Measurements from ENCODE around the gene ARHGEF7.
A peak's percentile ranks its signal among the peaks of the same experiment; 100 is the strongest.

Gene ARHGEF7

DNA sequence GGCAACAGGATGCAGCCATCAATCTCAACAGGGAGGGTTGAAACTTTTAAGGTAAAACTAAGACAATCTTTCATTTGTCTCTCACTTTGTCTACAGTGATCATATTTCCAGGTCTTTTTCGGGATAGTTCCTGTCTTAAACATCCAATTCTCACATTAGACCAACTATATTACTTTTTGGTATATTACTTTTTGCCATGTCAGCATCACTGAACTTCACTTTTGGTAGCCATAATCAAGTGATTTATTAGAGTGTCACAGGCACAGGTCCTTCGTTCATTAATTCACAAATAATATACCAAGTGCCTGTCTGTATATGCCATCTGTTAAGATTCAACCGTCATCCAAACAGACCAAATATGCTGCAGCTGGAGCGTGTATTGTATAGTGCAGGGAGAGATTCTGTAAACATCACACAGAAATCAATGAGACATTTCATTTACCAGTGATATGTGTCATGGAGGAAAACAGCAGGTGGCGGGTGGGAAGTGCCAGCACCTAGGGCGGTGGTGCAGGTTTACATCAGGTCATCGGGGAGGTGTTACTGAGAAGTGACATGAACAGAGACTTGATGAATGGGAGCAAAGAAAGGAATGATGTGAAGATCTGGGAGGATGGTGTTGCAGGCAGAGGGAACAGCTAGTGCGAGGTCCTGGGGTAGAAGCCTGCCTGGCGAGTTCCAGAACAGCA is 24.9 kb downstream of the ARHGEF7 start:
- no peak for DNase-seq (ENCODE audit: low read depth in 2 of 2)

DNA sequence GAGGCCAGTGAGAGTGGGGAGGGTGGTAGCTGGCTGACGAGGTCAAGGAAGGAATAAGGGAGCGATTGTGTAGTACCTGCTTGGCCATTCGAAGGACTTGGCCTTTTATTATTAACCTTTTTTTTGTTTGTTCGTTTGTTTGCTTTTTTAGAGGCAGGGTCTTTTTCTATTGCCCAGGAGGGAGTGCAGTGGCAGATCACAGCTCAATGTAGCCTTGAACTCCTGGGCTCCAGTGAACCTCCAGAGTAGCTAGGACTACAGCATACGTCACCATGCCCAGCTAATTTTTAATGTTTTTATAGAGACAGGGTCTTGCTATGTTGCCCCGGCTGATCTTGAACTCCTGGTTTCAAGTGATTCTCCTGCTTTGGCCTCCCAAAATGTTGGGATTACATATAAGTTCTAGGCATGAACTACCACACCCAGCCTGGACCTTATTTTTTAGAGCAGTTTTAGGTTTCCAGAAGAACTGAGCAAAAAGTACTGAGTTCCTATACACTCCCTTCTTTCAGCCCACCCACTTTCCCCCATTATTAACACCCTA is 25.5 kb downstream of the ARHGEF7 start:
- no peak for DNase-seq (ENCODE audit: low read depth in 2 of 2)

DNA sequence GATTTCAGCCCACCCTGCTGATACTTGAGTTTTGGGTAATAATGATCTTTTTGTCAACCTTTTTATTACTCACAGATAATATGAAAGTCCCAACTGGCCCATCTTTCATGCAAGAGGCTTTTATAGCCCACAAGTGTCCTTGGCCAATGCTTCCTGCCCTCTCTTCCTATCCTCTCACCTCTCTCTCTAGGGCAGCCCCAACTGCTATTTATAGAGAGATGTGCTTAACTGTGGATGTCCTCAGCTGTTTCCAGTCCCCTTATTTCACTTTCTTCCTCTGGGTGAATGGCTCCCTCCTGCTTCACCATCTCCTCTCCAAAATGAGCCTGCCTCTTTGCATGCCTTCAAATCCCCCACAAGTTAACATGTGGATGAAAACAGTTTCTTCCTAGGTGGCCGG is 27.4 kb downstream of the ARHGEF7 start:
- no peak for DNase-seq (ENCODE audit: low read depth in 2 of 2)

DNA sequence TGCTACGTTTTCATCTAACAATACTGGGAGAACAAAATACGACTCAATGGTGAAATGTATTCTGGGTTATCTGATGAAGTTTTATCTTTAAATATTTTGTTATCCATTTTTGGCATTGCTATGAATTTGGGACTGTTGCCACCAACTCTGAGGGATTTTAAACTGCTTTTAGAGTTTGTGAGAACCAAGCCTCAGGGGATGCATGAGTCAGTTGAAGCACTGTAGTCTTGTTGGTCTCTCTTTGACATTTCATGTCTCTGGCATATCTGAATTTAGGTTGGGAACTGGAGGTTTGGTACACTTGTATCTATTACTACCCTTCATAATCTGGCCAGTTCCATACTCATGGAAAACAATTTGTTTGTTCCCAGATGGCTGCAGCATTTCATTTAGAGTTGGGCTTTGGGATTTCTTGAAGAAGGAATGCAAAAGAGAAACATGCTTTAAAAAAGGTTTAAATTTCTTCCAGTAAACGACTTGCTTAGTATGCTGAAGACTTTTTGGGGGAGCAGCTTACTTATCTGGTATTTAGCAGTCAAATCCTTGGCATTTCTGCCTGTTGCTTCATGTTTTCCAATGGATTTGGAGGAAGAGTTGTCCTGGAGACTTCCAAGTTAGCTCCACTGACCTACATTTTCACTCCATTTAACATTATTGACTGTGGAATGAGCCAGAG is 28.9 kb downstream of the ARHGEF7 start:
- no peak for DNase-seq (ENCODE audit: low read depth in 2 of 2)

DNA sequence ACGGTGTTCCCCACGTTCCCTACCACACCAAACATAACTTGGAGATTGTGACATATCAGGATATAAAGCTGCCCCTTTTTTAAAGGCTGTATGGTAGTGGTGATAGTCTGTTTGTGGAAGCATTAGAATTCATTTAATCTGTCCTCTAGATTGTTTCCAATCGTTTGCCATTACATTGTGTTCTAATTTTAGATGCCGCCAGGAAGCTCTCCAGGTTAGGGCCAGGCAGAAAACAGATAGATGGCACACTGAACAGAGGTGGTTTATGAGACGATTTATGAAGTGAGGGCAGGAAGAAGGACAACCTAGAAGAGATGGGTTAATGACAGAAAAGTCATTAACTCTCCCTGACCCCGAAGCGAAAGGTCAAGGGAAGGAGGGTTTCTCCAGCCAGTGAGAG is 30.0 kb downstream of the ARHGEF7 start:
- no peak for DNase-seq (ENCODE audit: low read depth in 2 of 2)

DNA sequence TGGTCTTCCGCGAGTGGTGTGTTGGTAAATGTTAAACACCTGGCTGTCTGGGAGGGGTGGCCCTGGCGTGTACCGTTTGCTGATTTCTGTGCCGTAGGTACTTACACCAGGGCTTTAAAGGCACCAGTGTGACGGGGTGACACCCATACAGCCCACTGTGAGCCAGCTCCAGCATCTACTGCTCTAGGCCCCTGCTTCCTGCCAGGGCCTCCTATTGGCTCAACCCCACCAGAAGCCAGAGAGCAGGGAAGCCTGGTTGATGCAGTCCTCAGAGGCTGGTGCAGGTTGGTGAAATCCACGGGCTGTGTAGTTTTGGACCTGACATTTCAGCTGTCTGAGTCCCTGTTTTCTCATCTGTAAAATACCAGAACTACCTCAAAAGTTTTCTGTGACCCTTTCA is 30.4 kb downstream of the ARHGEF7 start:
- DNase-seq (ENCODE audit: low read depth in 2 of 2) = no peak

DNA sequence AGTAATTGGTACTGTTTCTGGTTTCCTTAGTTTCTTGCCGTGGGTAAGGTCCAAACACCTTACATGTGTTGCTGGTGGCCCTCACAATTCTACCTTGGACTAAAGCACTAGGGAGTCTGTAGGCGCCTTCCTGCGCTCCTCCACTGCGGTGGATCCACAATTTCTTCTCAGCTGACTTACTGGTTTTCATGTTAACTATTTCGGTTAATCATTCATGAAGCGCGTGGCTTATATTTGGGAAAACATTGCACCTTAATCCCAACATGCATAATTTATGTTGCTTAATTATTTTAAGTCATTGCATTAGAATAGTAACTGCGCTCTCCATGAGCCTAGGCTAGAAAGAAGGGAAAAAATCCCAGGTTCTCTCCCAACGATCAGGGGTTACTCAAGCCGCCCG is 37.7 kb downstream of the ARHGEF7 start:
- no peak for DNase-seq (ENCODE audit: low read depth in 2 of 2)

DNA sequence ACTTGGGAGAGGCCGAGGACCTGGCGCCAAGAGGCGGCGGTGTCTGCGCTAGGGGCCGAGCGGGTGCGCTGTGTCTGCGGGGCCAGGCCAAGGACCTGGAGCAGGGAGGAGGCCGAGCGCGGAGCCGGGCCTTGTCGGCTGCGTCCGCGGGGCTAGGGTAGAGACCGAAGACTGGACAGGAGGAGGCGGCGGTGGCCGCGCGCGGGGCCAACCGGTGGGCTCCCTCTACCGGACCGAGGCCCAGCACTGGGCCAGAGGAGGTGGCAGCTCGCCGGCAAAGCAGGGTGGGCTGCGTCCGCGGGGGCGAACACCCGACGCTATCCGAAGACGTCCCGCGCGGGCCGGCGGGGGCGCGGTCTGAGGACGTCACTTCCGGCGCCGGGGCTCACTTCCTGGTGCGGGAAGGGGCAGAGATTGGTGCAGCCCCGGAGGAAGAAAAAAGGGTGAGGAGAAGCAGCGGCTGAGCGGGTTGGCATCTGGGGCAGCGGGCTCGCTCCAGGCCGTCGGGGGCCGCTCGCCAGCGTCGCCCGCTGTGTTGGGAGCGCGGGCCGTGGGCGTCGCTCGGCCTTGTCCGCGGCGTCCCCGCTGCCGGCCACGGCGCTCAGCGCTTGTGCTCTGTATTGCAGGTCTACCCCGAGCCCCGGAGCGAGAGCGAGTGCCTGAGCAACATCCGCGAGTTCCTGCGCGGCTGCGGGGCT is 38.3 kb downstream of the ARHGEF7 start:
- DNase-seq (ENCODE audit: low read depth in 2 of 2) = peak; percentile 78

DNA sequence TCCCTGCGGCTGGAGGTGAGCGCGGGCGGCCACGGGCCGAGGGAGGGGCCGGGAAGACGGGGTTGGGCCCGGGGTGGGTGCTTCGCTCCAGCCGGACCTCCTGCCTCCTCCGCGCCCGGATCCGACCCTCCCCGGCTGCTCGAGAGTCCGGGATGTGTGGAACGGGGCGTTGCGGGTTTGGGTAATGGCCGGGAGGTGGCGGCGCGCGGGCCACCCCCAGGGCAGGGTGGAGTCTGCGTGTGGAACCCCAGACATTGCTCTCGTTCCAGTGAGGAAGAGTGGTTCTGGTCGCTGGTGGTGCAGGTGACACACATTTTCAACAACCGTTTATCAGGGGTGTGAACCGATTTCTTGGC is 38.8 kb downstream of the ARHGEF7 start:
- DNase-seq (ENCODE audit: low read depth in 2 of 2) = no peak

DNA sequence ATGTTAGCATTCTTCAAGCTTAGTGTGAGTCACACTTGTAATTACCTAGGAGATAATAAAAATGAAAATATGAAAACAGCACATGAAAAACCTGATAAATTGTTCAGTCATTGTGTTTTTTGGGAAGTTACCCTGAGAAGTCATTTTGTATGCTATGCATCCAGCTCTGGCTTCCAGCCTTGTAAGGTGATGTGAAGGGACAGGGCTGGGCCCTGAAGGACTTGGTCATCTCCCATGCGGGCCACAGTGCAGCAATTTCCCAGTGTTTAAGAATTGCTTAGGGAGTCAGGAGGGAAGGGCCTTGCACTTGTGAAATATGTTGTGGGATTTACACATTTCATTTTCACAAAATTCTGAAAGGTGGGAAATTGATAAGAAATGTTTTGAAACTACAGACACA is 41.3 kb downstream of the ARHGEF7 start:
- no peak for DNase-seq (ENCODE audit: low read depth in 2 of 2)

DNA sequence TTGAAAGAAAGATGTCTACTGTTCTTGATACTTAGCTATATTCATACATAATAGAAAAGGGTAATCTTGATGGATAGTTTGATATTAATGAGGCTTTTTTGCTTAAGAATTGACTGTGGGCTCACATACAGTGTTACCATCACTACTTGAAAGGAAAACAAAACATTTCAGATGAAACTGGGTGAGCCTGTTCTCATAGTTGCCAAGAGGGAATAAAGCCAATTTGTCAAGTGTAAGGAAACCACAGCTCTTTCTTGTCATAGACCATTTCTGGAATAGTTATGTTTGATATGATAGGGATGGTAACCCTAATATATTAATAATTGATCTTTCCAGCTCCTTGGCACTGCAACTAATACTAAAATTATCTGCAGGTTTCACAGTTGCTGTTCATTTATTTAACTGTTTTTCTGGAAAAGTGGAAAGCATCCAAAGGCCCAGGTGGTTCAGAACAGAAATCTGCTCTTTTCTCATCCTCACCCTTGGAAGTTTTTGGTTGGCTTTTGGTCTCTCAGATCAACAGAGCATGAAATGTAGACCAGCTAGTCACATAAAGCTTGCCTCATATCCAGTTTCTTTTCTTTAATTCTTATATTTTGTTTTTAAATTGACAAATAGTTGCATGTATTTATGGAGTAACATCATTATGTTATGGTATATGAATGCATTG is 43.2 kb downstream of the ARHGEF7 start:
- no peak for DNase-seq (ENCODE audit: low read depth in 2 of 2)

DNA sequence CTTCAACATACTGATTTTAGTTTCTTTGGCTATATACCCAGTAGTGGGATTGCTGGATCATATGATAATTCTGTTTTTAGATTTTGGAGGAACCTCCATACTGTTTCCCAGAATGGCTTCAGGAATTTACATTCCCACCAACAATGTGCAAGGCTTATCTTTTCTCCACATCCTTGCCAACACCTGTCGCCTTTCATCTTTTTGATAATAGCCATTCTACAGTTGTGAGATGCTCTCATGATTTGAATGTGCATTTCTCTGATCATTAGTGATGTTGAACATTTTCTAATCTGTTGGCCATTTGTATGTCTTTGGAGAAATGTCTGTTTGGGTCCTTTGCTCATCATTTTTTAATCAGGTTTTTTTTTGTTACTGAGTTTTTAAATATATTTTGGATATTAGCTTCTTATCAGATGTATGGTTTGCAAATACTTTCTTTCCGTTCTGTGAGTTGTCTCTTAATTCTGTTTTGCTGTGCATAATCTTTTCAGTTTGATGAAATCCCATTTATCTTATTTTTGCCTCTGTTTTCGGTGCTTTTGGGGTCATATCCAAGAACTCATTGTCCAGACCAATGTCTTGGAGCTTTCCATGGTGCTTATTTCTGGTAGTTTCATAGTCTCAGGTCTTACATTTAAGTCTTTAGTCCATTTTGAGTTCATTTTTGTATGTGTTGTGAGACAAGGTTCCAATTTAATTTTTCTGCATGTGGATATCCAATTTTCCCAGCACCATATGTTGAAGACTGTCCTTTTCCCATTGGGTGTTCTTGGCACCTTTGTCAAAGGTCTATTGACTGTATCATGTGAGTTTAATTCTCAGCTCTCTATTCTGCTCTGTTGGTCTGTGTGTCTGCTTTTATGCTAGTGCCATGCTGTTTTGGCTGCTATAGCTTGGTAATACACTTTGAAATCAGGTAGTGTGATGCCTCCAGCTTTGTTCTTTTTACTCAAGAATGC is 44.5 kb downstream of the ARHGEF7 start:
- DNase-seq (ENCODE audit: low read depth in 2 of 2) = no peak

DNA sequence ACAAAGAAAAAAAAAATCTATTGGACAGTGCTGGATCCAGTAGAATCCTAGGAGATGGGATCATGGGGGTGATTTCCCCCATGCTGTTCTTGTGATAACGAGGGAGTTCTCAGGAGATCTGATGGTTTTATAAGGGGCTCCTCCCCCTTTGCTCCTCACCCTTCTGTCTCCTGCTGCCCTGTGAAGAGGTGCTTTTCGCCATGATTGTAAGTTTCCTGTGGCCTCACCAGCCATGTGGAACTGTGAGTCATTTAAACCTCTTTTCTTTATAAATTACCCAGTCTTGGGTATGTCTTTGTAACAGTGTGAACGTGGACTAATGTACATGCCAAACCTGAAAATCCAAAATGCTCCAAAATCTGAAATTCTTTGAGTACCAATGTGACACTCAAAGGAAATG is 45.5 kb downstream of the ARHGEF7 start:
- no peak for DNase-seq (ENCODE audit: low read depth in 2 of 2)

DNA sequence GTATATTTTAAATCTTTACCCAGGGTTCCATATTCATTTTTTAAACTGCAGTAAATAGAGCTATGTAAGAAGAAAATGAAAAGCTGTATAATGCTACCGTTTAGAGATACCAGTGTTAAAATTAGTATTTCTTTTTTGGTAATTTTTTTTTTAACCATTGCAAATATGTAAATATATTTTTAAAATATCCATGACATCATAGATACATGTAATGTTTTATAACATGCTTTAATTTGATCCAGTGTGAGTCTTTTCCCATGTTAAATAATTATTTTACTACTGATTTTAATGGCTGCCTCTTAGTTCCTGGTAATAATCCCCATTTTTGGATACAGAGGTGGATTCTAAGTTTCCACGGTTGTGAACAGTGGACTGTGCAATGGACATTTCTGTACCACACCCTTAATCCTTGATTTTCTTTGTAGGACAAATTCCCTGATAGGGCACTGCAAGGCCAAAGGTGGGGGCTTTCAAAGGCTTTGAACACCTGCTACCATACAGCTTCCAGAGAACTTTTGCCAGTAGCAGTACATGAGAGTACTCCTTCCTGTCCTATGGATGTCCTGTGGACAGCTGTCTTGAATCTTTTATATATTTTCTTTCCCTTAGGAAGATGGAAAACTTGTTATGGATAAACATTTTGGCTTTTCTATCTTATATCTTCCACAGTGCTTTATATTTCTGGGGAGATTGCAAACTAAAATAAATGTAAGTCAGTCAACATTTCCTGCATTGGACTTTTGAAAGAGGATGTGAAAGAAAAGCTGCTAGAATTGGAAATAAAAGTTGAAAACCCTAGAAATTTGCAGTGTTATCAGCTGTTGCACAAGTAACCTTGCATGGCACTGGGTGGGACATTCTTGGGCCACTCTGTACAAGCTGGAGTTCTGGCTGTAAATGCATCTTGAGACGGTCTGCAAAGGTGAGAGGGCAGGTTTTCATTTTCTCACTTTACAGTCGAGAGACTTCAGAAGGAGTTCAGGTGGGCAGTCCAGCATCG is 46.8 kb downstream of the ARHGEF7 start:
- DNase-seq (ENCODE audit: low read depth in 2 of 2) = no peak

DNA sequence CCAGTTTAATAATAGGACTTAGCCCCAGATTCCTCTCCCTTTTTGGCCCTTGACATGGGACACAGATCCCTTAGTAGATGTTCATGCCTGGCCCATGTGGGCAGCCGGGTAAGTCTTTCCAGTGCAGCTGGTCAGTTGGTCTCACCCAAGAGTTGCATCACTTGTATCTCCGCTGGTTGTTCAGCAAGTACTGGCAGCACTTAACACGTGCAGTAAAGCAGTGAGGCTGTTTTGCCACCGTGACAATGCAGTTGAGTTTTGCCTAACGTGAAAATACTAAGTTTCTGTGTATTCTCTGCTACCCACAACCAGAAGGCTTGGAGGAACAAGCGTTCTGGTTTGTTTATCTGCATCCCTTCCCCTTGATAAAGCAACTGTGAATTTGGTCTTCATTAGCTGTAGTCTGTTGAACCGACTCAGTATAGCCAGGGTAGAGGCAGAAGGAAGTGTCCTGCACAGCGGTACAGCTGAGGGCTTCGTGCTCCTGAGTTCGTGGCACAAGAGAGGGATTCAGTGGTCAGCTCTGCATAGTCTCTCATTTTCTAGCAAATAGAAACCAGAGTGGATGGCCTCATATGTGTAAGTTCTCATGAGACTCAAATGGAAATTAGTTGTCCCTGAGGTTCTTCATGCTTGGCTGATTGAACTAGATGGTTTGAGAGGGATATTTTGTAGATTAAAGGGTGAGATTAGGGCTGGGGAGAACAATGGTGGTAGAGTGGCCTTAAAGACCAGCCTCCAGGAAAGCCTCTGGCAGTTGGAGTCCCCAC is 50.3 kb downstream of the ARHGEF7 start:
- DNase-seq (ENCODE audit: low read depth in 2 of 2) = no peak

DNA sequence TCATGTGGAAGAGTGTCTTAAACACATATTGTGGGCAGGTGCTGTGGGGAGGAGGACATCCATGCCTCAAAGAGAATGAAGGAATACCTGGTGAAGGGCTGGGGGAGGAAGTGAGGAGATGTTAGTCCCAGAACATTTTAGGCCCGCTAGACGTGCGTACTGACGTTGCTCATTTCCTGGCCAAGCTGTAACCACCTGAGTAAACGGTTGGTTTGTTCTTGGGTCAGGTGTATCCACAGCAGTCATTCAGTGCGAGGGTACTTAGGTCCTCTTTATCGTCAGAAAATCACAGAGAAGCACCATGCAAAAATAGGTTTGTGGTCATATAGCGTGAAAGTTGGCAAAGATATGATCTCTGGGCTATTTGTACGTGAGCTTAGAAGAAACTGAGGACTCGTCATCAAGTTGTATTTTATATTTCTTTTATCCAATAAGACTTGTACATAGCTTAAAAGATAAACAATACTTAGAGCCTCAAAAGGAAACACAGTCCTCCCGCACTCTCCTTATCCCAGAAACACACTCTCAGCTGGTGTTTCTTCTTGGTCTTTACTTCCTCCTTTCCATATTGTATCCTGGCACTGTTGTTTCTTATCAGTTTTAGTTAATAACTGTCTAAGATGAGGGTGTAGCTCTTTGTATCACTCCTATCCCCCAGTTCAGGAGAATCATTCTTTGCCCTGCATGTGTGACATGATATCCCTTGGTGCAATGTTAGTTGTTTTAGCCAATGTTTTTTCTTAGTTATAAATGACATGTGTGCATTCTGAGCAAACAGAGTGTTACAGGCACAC is 52.0 kb downstream of the ARHGEF7 start:
- no peak for DNase-seq (ENCODE audit: low read depth in 2 of 2)

DNA sequence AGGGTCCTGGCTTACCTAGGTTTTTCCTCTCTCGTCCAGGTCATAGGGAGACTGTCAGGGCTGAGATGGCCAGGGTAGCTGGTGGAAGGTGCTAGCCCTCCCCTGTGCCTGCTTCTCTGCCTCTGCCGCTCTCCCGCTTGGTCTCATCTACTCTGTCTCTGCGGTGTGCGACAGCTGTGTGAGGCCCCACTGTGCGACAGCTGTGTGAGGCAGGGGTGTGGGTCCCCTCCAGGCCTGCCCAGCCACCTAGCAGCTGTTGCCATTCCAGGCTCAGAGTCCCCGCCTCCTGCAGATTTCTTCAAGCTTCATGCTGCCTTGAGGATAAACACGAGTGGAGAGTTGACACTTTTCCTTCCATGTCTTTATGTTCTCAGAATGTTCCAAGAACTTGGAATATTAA is 53.0 kb downstream of the ARHGEF7 start:
- no peak for DNase-seq (ENCODE audit: low read depth in 2 of 2)

DNA sequence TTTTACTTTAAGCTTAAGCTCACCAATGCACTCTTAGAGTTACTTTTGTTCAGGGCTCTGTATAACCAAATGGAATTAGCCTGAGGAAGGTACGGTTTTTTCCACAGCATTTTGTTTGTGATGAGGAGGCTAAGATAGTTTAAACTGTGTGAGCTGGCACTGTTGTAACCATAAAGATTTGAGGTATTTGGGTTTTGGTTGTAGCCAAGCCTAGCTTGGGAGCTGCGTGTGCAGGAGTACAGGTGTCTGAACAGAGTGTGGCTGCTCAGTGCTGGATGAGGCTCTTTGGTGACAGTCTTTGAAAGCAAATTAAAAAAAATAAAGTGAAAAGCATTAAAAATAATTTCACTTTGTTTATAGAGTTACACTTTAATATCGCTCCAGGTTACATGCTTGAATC is 56.0 kb downstream of the ARHGEF7 start:
- no peak for DNase-seq (ENCODE audit: low read depth in 2 of 2)
